HepG2 (cell line): ENCODE measurements around the gene PITPNM2. TPM values are rescaled to one million over a fixed set of nuclear protein-coding genes. Genes with fewer than 3 reads are reported as not detected.

Experiments used
- ATAC-seq: fragments of 200-7000 bp; cut with Tn5 transposase; 3 replicates; pipeline ENCODE4 v1.9.1; 2020; ENCODE audit warnings: mild to moderate bottlenecking, moderate library complexity
- BruUV-seq: library from RNA; stranded (reverse); fragments of 400-500 nt; replicated peaks from 2 replicates; lab custom pipeline; 2021; lab: Mats Ljungman, UMichigan
- CTCF ChIA-PET: fragments of 300-600 bp; formaldehyde crosslinking; extraction: SDS; loops from one replicate; lab custom pipeline; 2021; ENCODE audit warnings: low total read pairs, inconsistent platforms, low intra/inter-chr PET ratio; lab: Yijun Ruan, JAX
- POLR2A ChIA-PET: fragments of 350-600 bp; sonication (Branson Sonifier 250); formaldehyde crosslinking; loops from one replicate; lab custom pipeline; 2020; ENCODE audit warnings: antibody characterized with exemption, inconsistent platforms; lab: Yijun Ruan, JAX
- DNase-seq: peaks from one replicate; pipeline ENCODE4 v3.0.0-alpha.2; 2015; ENCODE audit warnings: low spot score
- FAIRE-seq: peaks from 3 replicates; lab custom pipeline; 2011; peaks lifted over from hg19 to GRCh38; lab: Jason Lieb, UNC
- H2AFZ ChIP-seq: one replicate; pipeline ENCODE4 v1.6.1; 2011; ENCODE audit warnings: low read length, inconsistent platforms
- H3K27ac ChIP-seq: fragments of 300-600 bp; 3 replicates; pipeline ENCODE4 v1.8.0; 2011; ENCODE audit warnings: mixed run types, mild to moderate bottlenecking, mixed read lengths, low read length, inconsistent platforms; ENCODE audit not compliant: insufficient read depth; ENCODE audit errors: extremely low read length
- H3K27me3 ChIP-seq, 2 experiments: fragments of 200-600 bp in 1 of 2; 2 replicates in 1 of 2; 3 replicates in 1 of 2; pipeline versions ENCODE4 v1.6.0 to v1.8.0; 2011; ENCODE audit warnings: low read length in 2 of 2, mild to moderate bottlenecking in 2 of 2, moderate library complexity in 2 of 2, inconsistent platforms in 1 of 2; ENCODE audit not compliant: insufficient read depth in 2 of 2, control insufficient read depth in 1 of 2
- H3K36me3 ChIP-seq, 2 experiments: fragments of 200-600 bp in 1 of 2; replicated peaks in 1 of 2; 2 replicates in 1 of 2; 3 replicates in 1 of 2; pipeline versions ENCODE4 v1.5.1 to v1.8.0; 2011; ENCODE audit warnings: low read length in 2 of 2, inconsistent platforms in 1 of 2; ENCODE audit not compliant: insufficient read depth in 2 of 2, control insufficient read depth in 1 of 2
- H3K4me1 ChIP-seq: 2 replicates; pipeline ENCODE4 v1.5.1; 2012; ENCODE audit warnings: low read length, inconsistent platforms; ENCODE audit not compliant: insufficient read depth
- H3K4me2 ChIP-seq: 2 replicates; pipeline ENCODE4 v1.6.0; 2011; ENCODE audit warnings: low read depth, low read length, inconsistent platforms
- H3K4me3 ChIP-seq, 3 experiments: fragments of 200-600 bp in 1 of 3; sonication (generic), shearing (Covaris generic) in 1 of 3; replicated peaks in 1 of 3; 2 replicates each; pipeline ENCODE4 v1.5.1; 2011 to 2016; ENCODE audit warnings: low read length in 3 of 3, inconsistent platforms in 2 of 3, low read depth in 2 of 3, mild to moderate bottlenecking in 2 of 3, control low read depth in 1 of 3, mixed read lengths in 1 of 3; ENCODE audit not compliant: insufficient read depth in 1 of 3
- H3K79me2 ChIP-seq: one replicate; pipeline ENCODE4 v1.6.1; 2011; ENCODE audit warnings: low read length, inconsistent platforms; ENCODE audit not compliant: insufficient read depth
- H3K9ac ChIP-seq: 2 replicates; pipeline ENCODE4 v1.6.0; 2011; ENCODE audit warnings: mild to moderate bottlenecking, low read depth, low read length, inconsistent platforms; ENCODE audit not compliant: insufficient read depth
- H3K9me3 ChIP-seq: 2 replicates; pipeline ENCODE4 v1.5.1; 2012; ENCODE audit warnings: mild to moderate bottlenecking, low read length
- H4K20me1 ChIP-seq: 2 replicates; pipeline ENCODE4 v1.6.0; 2011; ENCODE audit warnings: inconsistent platforms, mild to moderate bottlenecking, low read length, moderate library complexity; ENCODE audit not compliant: insufficient read depth
- AFF4 ChIP-seq: sonication (generic); formaldehyde crosslinking; IDR thresholded peaks from 2 replicates; pipeline ENCODE4 v1.4.0; 2020; ENCODE audit warnings: missing genetic modification reagents
- ATF7-NPFF ChIP-seq: sonication (generic); formaldehyde crosslinking; IDR thresholded peaks from 2 replicates; pipeline ENCODE4 v1.8.1; 2023; ENCODE audit warnings: mild to moderate bottlenecking, low read depth, missing genetic modification reagents, moderate library complexity
- EEA1 ChIP-seq: sonication (generic); formaldehyde crosslinking; IDR thresholded peaks from 2 replicates; pipeline ENCODE4 v1.5.1; 2020; ENCODE audit warnings: mild to moderate bottlenecking, missing genetic modification reagents, borderline replicate concordance
- MAZ ChIP-seq, 2 experiments: sonication (generic) in 1 of 2; formaldehyde crosslinking in 1 of 2; IDR thresholded peaks; 2 replicates each; pipeline versions ENCODE4 v1.5.0 to v1.6.1; 2012 to 2020; ENCODE audit warnings: low read depth in 2 of 2, mild to moderate bottlenecking in 2 of 2, borderline replicate concordance in 1 of 2, improper control_type of control experiment in 1 of 2, low read length in 1 of 2, missing genetic modification reagents in 1 of 2, moderate library complexity in 1 of 2
- USF2 ChIP-seq, 2 experiments: sonication (generic) in 1 of 2; formaldehyde crosslinking in 1 of 2; IDR thresholded peaks; 2 replicates each; pipeline versions ENCODE4 v1.5.1 to v1.6.1; 2011 to 2020; ENCODE audit warnings: borderline replicate concordance in 1 of 2, low read depth in 1 of 2, low read length in 1 of 2, mild to moderate bottlenecking in 1 of 2, missing genetic modification reagents in 1 of 2, moderate library complexity in 1 of 2
- ZFY ChIP-seq: sonication (generic); formaldehyde crosslinking; IDR thresholded peaks from 2 replicates; pipeline ENCODE4 v1.4.0; 2020; ENCODE audit warnings: missing genetic modification reagents
- ZNF235 ChIP-seq: sonication (generic); formaldehyde crosslinking; IDR thresholded peaks from 2 replicates; pipeline ENCODE4 v1.8.1; 2023; ENCODE audit warnings: mild to moderate bottlenecking, missing genetic modification reagents, borderline replicate concordance
- ZNF282 ChIP-seq: fragments of 450-650 bp; IDR thresholded peaks from 2 replicates; pipeline ENCODE4 v1.6.1; 2018; ENCODE audit not compliant: partially characterized antibody
- ZNF441 ChIP-seq: sonication (generic); formaldehyde crosslinking; IDR thresholded peaks from 2 replicates; pipeline ENCODE4 v1.7.0; 2021; ENCODE audit warnings: missing genetic modification reagents, borderline replicate concordance
- ZNF496 ChIP-seq: sonication (generic); formaldehyde crosslinking; IDR thresholded peaks from 2 replicates; pipeline ENCODE4 v1.8.1; 2023; ENCODE audit warnings: mild to moderate bottlenecking, moderate library complexity, missing genetic modification reagents; ENCODE audit not compliant: insufficient replicate concordance
- WGBS: methylation state at CpG from one replicate; pipeline ENCODE4 v1.1.6; 2017; ENCODE audit warnings: low lambda C conversion rate; 5-methylcytosine and 5-hydroxymethylcytosine counted together
- in situ Hi-C: cut with HindIII; loops from 2 replicates; pipeline ENCODE4 v1.10.0; 2017; ENCODE audit warnings: low pct_unique_long_range_greater_than_20kb; ENCODE audit not compliant: extremely low pct_ligation_motif_present
- intact Hi-C: fragments of 100-400 bp; cut with micrococcal nuclease; formaldehyde crosslinking; loops from one replicate; pipeline ENCODE4 v1.10.0; 2022; ENCODE audit not compliant: unreplicated experiment
- polyA plus RNA-seq, 8 experiments: library from polyadenylated mRNA; depleted of rRNA in 3 of 8; stranded (reverse) in 7 of 8; unstranded in 1 of 8; fragments of >200 nt; fragmentation: Illumina TruSeq in 4 of 8; extraction: Trizol in 4 of 8; gene quantifications; 2 replicates each; pipeline versions ENCODE4 v1.2.1 to v1.2.3, GENCODE V29; 2011 to 2016; ENCODE audit warnings: low read depth in 4 of 8, missing spikeins in 1 of 8, mixed read lengths in 1 of 8; ENCODE audit not compliant: insufficient read depth in 1 of 8
- total RNA-seq, 5 experiments: library from RNA; depleted of rRNA; stranded (reverse); fragments of >200 nt; fragmentation: Illumina TruSeq; extraction: Trizol; gene quantifications; 2 replicates each; pipeline ENCODE4 v1.2.3, GENCODE V29; 2016; ENCODE audit warnings: low read depth in 1 of 5

The PITPNM2 gene
- total and polyA plus RNA-seq, 2 of the 13 experiments (the other 11 are each of a cell fraction or from before 2014, with no cell fraction given) = 4.2 to 5.3 TPM

GRCh38 chr12:123134826-123135225, 16.1 kb downstream of the PITPNM2 start:
- Histone ChIP-seq H3K4me1 (peaks cover 34% of the 10 kb centered on the region), H4K20me1 (no peaks in the 10 kb centered on the region), H3K79me2 (peaks cover 19% of the 10 kb centered on the region), H3K27me3 (no peaks in the 10 kb centered on the region), H3K9me3 (no peaks in the 10 kb centered on the region), H3K9ac (no peak overlapping the region), H3K4me2 (no peak overlapping the region), H3K27ac (no peak overlapping the region), H3K36me3 (peaks cover 0 to 3% of the 10 kb centered on the region in 2 experiments; a peak in 3 of 5 replicates), H2AFZ (no peak overlapping the region), H3K4me3 (no peak overlapping the region)
- ChIA-PET POLR2A (interaction anchor here (0.5 kb wide), 1 partner anchor 8 kb away, joined by 5 read pairs; no protein-coding TSS in a partner anchor), CTCF (no interaction called here)
- TF ChIP-seq ZNF282 (no peak), ZFY (CRISPR knock-in tag) (no peak), ATF7-NPFF (no peak), AFF4 (CRISPR knock-in tag) (no peak), ZNF235 (CRISPR knock-in tag) (no peak), ZNF441 (CRISPR knock-in tag) (no peak), EEA1 (CRISPR knock-in tag) (no peak), MAZ (IDR thresholded peaks at IDR 0.05; ENCODE audit: borderline replicate concordance, low read depth, low read length) (no peak), MAZ (CRISPR knock-in tag; IDR thresholded peaks at IDR 0.05; ENCODE audit: low read depth) (no peak), USF2 (IDR thresholded peaks at IDR 0.05; ENCODE audit: low read depth, low read length) (no peak), USF2 (CRISPR knock-in tag; IDR thresholded peaks at IDR 0.05; ENCODE audit: borderline replicate concordance) (no peak), ZNF496 (CRISPR knock-in tag) (no peak)
- intact Hi-C loops = no loop called here
- in situ Hi-C loops = no loop called here
- WGBS = 97% methylated on average over 6 of the region's 6 CpGs
- ATAC-seq (no peak), DNase-seq (no peak), FAIRE-seq (no peak)
- no TSS peak for BruUV-seq
